Neural progenitor cell (in vitro differentiated cells): ENCODE data around the gene HMGXB4. TPM values are rescaled to one million over a fixed set of nuclear protein-coding genes. Genes with fewer than 3 reads are reported as not detected.
A peak's percentile ranks its signal among the peaks of the same experiment; 100 is the strongest.

Source experiments
- DNase-seq: peaks from one replicate; pipeline ENCODE4 v3.0.0-alpha.2; 2016; ENCODE audit warnings: low spot score
- H2AFZ ChIP-seq: fragments of 200-600 bp; sonication (generic); replicated peaks from 2 replicates; pipeline ENCODE4 v1.6.1; 2016; ENCODE audit warnings: antibody characterized with exemption
- H3F3A ChIP-seq: fragments of 200-600 bp; sonication (generic); 2 replicates; pipeline ENCODE4 v1.6.1; 2016; ENCODE audit warnings: antibody characterized with exemption, low read depth
- H3K27ac ChIP-seq: fragments of 200-600 bp; sonication (generic); 2 replicates; pipeline ENCODE4 v1.5.1; 2016; ENCODE audit warnings: mild to moderate bottlenecking
- H3K27me3 ChIP-seq: fragments of 200-600 bp; sonication (generic); 2 replicates; pipeline ENCODE4 v1.6.1; 2016; ENCODE audit warnings: mild to moderate bottlenecking, moderate library complexity
- H3K36me3 ChIP-seq: fragments of 200-600 bp; sonication (generic); 2 replicates; pipeline ENCODE4 v1.5.1; 2016
- H3K4me1 ChIP-seq: fragments of 200-600 bp; sonication (generic); 2 replicates; pipeline ENCODE4 v1.6.1; 2016; ENCODE audit warnings: mixed run types
- H3K4me2 ChIP-seq: fragments of 200-600 bp; sonication (generic); 2 replicates; pipeline ENCODE4 v1.6.1; 2016
- H3K4me3 ChIP-seq: fragments of 200-600 bp; sonication (generic); 2 replicates; pipeline ENCODE4 v1.5.1; 2016
- H3K79me2 ChIP-seq: fragments of 200-600 bp; sonication (generic); 2 replicates; pipeline ENCODE4 v1.6.1; 2016; ENCODE audit warnings: low read depth
- H3K9ac ChIP-seq: fragments of 200-600 bp; sonication (generic); 2 replicates; pipeline ENCODE4 v1.6.1; 2016
- H3K9me3 ChIP-seq: fragments of 200-600 bp; sonication (generic); 2 replicates; pipeline ENCODE4 v1.5.1; 2016; ENCODE audit warnings: low read depth
- H4K20me1 ChIP-seq: fragments of 200-600 bp; sonication (generic); 2 replicates; pipeline ENCODE4 v1.6.1; 2016; ENCODE audit warnings: low read depth
- H3K27ac Mint-ChIP-seq: 3 replicates; pipeline ENCODE4 v1.8.0; 2021; ENCODE audit warnings: mixed read lengths
- H3K27me3 Mint-ChIP-seq: 2 replicates; pipeline ENCODE4 v1.8.0; 2022; ENCODE audit warnings: low read depth, mild to moderate bottlenecking, inconsistent platforms, moderate library complexity, mixed read lengths; ENCODE audit not compliant: insufficient read depth
- H3K36me3 Mint-ChIP-seq: 3 replicates; pipeline ENCODE4 v1.8.0; 2021; ENCODE audit warnings: mixed read lengths
- H3K4me1 Mint-ChIP-seq: 3 replicates; pipeline ENCODE4 v1.8.0; 2021; ENCODE audit warnings: mixed read lengths
- H3K4me3 Mint-ChIP-seq: 3 replicates; pipeline ENCODE4 v1.8.0; 2021; ENCODE audit warnings: mild to moderate bottlenecking, moderate library complexity, mixed read lengths
- H3K9me3 Mint-ChIP-seq: 3 replicates; pipeline ENCODE4 v1.8.0; 2020; ENCODE audit warnings: mixed read lengths
- CTCF ChIP-seq: fragments of 200-600 bp; sonication (generic); IDR thresholded peaks from 2 replicates; pipeline ENCODE4 v1.5.1; 2017; ENCODE audit warnings: antibody characterized with exemption, mild to moderate bottlenecking
- EZH2 ChIP-seq: fragments of 200-600 bp; sonication (generic); IDR thresholded peaks from 2 replicates; pipeline ENCODE4 v1.6.1; 2017; ENCODE audit warnings: antibody characterized with exemption, mild to moderate bottlenecking, moderate library complexity
- EZH2phosphoT487 ChIP-seq: fragments of 200-600 bp; sonication (generic); IDR thresholded peaks from 2 replicates; pipeline ENCODE4 v1.6.1; 2017; ENCODE audit warnings: antibody characterized with exemption
- total RNA-seq: library from RNA; depleted of rRNA; stranded (reverse); fragments of >200 nt; gene quantifications from 2 replicates; pipeline ENCODE4 v1.2.3, GENCODE V29; 2015; ENCODE audit warnings: low replicate concordance

Gene HMGXB4
- total RNA-seq, 1 donor from 2014 or later: 55.9 TPM

GRCh38 chr22:35318346-35319215 is 61.3 kb downstream of the HMGXB4 start:
- DNase-seq: no peak
- Mint-ChIP-seq H3K27ac (peak overlapping the region; percentile 33), H3K27me3 (peaks cover 6% of the 10 kb centered on the region), H3K4me1 (peaks cover 11% of the 10 kb centered on the region), H3K36me3 (peaks cover 4% of the 10 kb centered on the region), H3K4me3 (no peak overlapping the region), H3K9me3 (no peaks in the 10 kb centered on the region)
- H3K27ac ChIP-seq: no peak overlapping the region
- H3K4me1 ChIP-seq: peaks cover 7% of the 10 kb centered on the region
- no peaks in the 10 kb centered on the region for H3K79me2 ChIP-seq
- no peak overlapping the region for H3K4me3 ChIP-seq
- TF ChIP-seq EZH2 (no peak), EZH2phosphoT487 (no peak)
- no peaks in the 10 kb centered on the region for H3F3A ChIP-seq
- H3K9ac ChIP-seq: no peak overlapping the region
- peaks cover 9% of the 10 kb centered on the region for H4K20me1 ChIP-seq
- H3K9me3 ChIP-seq: no peaks in the 10 kb centered on the region
- no peaks in the 10 kb centered on the region for H3K36me3 ChIP-seq
- no peak overlapping the region for H2AFZ ChIP-seq
- no peak overlapping the region for H3K4me2 ChIP-seq
- no peaks in the 10 kb centered on the region for H3K27me3 ChIP-seq

GRCh38 chr22:35319244-35319985 is 62.1 kb downstream of the HMGXB4 start:
- Histone ChIP-seq H3K4me3 (no peak overlapping the region), H3K4me1 (peaks cover 3% of the 10 kb centered on the region), H3K36me3 (no peaks in the 10 kb centered on the region), H4K20me1 (peaks cover 3% of the 10 kb centered on the region), H3K9me3 (no peaks in the 10 kb centered on the region), H3K79me2 (no peaks in the 10 kb centered on the region), H3F3A (no peaks in the 10 kb centered on the region), H3K27ac (no peak overlapping the region), H2AFZ (no peak overlapping the region), H3K4me2 (no peak overlapping the region), H3K27me3 (no peaks in the 10 kb centered on the region), H3K9ac (no peak overlapping the region)
- no peaks in the 10 kb centered on the region for H3K9me3 Mint-ChIP-seq
- peaks cover 4% of the 10 kb centered on the region for H3K36me3 Mint-ChIP-seq
- peaks cover 6% of the 10 kb centered on the region for H3K27me3 Mint-ChIP-seq
- no peak for TF ChIP-seq CTCF
- TF ChIP-seq EZH2phosphoT487: no peak
- TF ChIP-seq EZH2: no peak
- H3K4me3 Mint-ChIP-seq: no peak overlapping the region
- peaks cover 6% of the 10 kb centered on the region for H3K4me1 Mint-ChIP-seq
- H3K27ac Mint-ChIP-seq: no peak overlapping the region
- DNase-seq: no peak

GRCh38 chr22:35322126-35322525 is 64.8 kb downstream of the HMGXB4 start:
- no peaks in the 10 kb centered on the region for H3K36me3 ChIP-seq

More at GRCh38 chr22:35322126-35322525, 64.8 kb downstream of the HMGXB4 start:
- TF ChIP-seq EZH2phosphoT487 (no peak), EZH2 (no peak), CTCF (no peak)
- no peak overlapping the region for H3K4me3 Mint-ChIP-seq
- Histone ChIP-seq H3K27ac (no peak overlapping the region), H3F3A (no peaks in the 10 kb centered on the region), H4K20me1 (no peaks in the 10 kb centered on the region), H2AFZ (no peak overlapping the region), H3K4me3 (no peak overlapping the region), H3K9me3 (no peaks in the 10 kb centered on the region), H3K27me3 (no peaks in the 10 kb centered on the region), H3K79me2 (no peaks in the 10 kb centered on the region), H3K9ac (no peak overlapping the region), H3K4me1 (no peaks in the 10 kb centered on the region), H3K4me2 (no peak overlapping the region)
- DNase-seq: no peak
- H3K27me3 Mint-ChIP-seq: peaks cover 6% of the 10 kb centered on the region
- H3K9me3 Mint-ChIP-seq: no peaks in the 10 kb centered on the region
- H3K27ac Mint-ChIP-seq: no peak overlapping the region
- no peaks in the 10 kb centered on the region for H3K4me1 Mint-ChIP-seq
- H3K36me3 Mint-ChIP-seq: peaks cover 7% of the 10 kb centered on the region
